Measurements from ENCODE around the gene ARHGAP33. TPM values are rescaled to one million over a fixed set of nuclear protein-coding genes. Genes with fewer than 3 reads are reported as not detected.
A peak's percentile ranks its signal among the peaks of the same experiment; 100 is the strongest.

Gene ARHGAP33, protein sequence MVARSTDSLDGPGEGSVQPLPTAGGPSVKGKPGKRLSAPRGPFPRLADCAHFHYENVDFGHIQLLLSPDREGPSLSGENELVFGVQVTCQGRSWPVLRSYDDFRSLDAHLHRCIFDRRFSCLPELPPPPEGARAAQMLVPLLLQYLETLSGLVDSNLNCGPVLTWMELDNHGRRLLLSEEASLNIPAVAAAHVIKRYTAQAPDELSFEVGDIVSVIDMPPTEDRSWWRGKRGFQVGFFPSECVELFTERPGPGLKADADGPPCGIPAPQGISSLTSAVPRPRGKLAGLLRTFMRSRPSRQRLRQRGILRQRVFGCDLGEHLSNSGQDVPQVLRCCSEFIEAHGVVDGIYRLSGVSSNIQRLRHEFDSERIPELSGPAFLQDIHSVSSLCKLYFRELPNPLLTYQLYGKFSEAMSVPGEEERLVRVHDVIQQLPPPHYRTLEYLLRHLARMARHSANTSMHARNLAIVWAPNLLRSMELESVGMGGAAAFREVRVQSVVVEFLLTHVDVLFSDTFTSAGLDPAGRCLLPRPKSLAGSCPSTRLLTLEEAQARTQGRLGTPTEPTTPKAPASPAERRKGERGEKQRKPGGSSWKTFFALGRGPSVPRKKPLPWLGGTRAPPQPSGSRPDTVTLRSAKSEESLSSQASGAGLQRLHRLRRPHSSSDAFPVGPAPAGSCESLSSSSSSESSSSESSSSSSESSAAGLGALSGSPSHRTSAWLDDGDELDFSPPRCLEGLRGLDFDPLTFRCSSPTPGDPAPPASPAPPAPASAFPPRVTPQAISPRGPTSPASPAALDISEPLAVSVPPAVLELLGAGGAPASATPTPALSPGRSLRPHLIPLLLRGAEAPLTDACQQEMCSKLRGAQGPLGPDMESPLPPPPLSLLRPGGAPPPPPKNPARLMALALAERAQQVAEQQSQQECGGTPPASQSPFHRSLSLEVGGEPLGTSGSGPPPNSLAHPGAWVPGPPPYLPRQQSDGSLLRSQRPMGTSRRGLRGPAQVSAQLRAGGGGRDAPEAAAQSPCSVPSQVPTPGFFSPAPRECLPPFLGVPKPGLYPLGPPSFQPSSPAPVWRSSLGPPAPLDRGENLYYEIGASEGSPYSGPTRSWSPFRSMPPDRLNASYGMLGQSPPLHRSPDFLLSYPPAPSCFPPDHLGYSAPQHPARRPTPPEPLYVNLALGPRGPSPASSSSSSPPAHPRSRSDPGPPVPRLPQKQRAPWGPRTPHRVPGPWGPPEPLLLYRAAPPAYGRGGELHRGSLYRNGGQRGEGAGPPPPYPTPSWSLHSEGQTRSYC
- 17.7 and 22.1 TPM in 2 replicates for total RNA-seq (2014; rRNA removed; shearing (Covaris generic))
- polyA plus RNA-seq (2016; fragmentation: Nextera tagmentation; extraction: Ambion mirVana): 10.3 and 11.6 TPM in 2 replicates
- long read RNA-seq, partial matches to known transcripts: 0 of 1 reads
- long read RNA-seq, other reads (novel, unspliced or antisense): 1 of 1 reads

DNA sequence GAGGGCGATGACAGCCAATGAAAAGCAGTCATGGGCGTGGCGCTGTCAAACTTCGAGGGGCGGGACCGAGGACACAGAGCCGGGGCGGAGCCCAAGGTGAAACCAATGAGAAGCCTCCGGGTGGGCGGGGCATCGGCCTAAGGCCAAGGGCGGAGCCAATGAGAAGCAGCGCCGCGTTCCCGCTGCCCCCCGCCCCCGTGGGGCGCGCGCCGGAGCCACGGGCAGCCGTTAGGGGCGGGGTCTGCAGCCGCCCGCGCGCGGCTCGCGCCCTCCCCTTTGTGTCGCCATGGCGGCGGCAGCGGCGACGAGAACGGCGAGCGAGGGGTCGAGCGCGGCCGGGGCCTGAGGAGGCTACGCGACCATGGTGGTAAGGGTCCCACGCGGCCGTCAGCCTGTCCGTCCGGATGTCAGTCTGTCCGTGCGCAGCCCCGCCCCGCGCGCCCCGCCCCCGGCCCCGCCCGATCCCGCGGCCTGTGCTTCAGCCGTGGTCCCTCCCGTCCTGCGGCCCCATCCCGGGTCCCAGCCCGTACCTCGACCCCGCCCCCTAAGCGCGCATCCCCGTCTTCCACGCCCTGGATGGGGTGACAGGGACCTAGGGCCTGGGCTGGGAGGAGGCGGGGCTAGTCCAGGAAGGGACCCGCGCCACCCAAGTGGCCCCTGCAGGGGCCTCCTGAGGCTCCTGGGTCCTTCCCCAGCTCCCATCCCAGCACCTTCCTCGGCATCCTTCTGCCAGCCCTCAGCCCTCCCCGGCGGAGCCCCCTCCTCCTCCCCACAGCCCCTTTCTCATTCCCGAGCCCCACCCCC lies at the start of gene ARHGAP33:
Gene ARHGAP33, plus strand, starts transcription at position 267 of the 804 bp plus-strand sequence. Its CDS starts 95 bp downstream, at position 362.
- no peaks in the 10 kb centered on the region; the same call in 2 of the 3 replicates for H3K9me3 Mint-ChIP-seq
- H3K27ac Mint-ChIP-seq: no peak within 1 kb of the TSS; the same call in 1 of the 2 replicates

More for the DNA sequence above, at the start of gene ARHGAP33:
- H3K4me3 Mint-ChIP-seq: peak within 1 kb of the TSS; percentile 76
- H3K27ac ChIP-seq (ENCODE audit: low read depth): no peak within 1 kb of the TSS
- H3K27me3 Mint-ChIP-seq (ENCODE audit: insufficient read depth, low read depth, poor library complexity): peaks cover 21% of the 10 kb centered on the region
- H3K4me2 ChIP-seq: peak within 1 kb of the TSS; percentile 89
- peak within 1 kb of the TSS; percentile 65 for H3K4me3 ChIP-seq
- peaks cover 16% of the 10 kb centered on the region for H3K27me3 ChIP-seq (ENCODE audit: insufficient read depth)
- TF ChIP-seq CREB1 (CRISPR knock-in tag; IDR thresholded peaks at IDR 0.05; ENCODE audit: low read depth) (no peak), EZH2 (IDR thresholded peaks at IDR 0.05; ENCODE audit: low read depth, unreplicated experiment) (no peak)
- TF ChIP-seq, protein P1, sequence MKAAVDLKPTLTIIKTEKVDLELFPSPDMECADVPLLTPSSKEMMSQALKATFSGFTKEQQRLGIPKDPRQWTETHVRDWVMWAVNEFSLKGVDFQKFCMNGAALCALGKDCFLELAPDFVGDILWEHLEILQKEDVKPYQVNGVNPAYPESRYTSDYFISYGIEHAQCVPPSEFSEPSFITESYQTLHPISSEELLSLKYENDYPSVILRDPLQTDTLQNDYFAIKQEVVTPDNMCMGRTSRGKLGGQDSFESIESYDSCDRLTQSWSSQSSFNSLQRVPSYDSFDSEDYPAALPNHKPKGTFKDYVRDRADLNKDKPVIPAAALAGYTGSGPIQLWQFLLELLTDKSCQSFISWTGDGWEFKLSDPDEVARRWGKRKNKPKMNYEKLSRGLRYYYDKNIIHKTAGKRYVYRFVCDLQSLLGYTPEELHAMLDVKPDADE (IDR thresholded peaks at IDR 0.05): no peak
- TF ChIP-seq, protein P2, sequence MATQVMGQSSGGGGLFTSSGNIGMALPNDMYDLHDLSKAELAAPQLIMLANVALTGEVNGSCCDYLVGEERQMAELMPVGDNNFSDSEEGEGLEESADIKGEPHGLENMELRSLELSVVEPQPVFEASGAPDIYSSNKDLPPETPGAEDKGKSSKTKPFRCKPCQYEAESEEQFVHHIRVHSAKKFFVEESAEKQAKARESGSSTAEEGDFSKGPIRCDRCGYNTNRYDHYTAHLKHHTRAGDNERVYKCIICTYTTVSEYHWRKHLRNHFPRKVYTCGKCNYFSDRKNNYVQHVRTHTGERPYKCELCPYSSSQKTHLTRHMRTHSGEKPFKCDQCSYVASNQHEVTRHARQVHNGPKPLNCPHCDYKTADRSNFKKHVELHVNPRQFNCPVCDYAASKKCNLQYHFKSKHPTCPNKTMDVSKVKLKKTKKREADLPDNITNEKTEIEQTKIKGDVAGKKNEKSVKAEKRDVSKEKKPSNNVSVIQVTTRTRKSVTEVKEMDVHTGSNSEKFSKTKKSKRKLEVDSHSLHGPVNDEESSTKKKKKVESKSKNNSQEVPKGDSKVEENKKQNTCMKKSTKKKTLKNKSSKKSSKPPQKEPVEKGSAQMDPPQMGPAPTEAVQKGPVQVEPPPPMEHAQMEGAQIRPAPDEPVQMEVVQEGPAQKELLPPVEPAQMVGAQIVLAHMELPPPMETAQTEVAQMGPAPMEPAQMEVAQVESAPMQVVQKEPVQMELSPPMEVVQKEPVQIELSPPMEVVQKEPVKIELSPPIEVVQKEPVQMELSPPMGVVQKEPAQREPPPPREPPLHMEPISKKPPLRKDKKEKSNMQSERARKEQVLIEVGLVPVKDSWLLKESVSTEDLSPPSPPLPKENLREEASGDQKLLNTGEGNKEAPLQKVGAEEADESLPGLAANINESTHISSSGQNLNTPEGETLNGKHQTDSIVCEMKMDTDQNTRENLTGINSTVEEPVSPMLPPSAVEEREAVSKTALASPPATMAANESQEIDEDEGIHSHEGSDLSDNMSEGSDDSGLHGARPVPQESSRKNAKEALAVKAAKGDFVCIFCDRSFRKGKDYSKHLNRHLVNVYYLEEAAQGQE (IDR thresholded peaks at IDR 0.05; ENCODE audit: unreplicated experiment): no peak
- TF ChIP-seq, protein P3, sequence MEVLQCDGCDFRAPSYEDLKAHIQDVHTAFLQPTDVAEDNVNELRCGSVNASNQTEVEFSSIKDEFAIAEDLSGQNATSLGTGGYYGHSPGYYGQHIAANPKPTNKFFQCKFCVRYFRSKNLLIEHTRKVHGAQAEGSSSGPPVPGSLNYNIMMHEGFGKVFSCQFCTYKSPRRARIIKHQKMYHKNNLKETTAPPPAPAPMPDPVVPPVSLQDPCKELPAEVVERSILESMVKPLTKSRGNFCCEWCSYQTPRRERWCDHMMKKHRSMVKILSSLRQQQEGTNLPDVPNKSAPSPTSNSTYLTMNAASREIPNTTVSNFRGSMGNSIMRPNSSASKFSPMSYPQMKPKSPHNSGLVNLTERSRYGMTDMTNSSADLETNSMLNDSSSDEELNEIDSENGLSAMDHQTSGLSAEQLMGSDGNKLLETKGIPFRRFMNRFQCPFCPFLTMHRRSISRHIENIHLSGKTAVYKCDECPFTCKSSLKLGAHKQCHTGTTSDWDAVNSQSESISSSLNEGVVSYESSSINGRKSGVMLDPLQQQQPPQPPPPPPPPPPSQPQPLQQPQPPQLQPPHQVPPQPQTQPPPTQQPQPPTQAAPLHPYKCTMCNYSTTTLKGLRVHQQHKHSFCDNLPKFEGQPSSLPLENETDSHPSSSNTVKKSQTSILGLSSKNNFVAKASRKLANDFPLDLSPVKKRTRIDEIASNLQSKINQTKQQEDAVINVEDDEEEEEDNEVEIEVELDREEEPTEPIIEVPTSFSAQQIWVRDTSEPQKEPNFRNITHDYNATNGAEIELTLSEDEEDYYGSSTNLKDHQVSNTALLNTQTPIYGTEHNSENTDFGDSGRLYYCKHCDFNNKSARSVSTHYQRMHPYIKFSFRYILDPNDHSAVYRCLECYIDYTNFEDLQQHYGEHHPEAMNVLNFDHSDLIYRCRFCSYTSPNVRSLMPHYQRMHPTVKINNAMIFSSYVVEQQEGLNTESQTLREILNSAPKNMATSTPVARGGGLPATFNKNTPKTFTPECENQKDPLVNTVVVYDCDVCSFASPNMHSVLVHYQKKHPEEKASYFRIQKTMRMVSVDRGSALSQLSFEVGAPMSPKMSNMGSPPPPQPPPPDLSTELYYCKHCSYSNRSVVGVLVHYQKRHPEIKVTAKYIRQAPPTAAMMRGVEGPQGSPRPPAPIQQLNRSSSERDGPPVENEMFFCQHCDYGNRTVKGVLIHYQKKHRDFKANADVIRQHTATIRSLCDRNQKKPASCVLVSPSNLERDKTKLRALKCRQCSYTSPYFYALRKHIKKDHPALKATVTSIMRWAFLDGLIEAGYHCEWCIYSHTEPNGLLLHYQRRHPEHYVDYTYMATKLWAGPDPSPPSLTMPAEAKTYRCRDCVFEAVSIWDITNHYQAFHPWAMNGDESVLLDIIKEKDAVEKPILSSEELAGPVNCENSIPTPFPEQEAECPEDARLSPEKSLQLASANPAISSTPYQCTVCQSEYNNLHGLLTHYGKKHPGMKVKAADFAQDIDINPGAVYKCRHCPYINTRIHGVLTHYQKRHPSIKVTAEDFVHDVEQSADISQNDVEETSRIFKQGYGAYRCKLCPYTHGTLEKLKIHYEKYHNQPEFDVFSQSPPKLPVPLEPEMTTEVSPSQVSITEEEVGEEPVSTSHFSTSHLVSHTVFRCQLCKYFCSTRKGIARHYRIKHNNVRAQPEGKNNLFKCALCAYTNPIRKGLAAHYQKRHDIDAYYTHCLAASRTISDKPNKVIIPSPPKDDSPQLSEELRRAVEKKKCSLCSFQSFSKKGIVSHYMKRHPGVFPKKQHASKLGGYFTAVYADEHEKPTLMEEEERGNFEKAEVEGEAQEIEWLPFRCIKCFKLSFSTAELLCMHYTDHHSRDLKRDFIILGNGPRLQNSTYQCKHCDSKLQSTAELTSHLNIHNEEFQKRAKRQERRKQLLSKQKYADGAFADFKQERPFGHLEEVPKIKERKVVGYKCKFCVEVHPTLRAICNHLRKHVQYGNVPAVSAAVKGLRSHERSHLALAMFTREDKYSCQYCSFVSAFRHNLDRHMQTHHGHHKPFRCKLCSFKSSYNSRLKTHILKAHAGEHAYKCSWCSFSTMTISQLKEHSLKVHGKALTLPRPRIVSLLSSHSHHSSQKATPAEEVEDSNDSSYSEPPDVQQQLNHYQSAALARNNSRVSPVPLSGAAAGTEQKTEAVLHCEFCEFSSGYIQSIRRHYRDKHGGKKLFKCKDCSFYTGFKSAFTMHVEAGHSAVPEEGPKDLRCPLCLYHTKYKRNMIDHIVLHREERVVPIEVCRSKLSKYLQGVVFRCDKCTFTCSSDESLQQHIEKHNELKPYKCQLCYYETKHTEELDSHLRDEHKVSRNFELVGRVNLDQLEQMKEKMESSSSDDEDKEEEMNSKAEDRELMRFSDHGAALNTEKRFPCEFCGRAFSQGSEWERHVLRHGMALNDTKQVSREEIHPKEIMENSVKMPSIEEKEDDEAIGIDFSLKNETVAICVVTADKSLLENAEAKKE (CRISPR knock-in tag; IDR thresholded peaks at IDR 0.05): no peak
- peaks cover 22% of the 10 kb centered on the region for H3K4me1 ChIP-seq (ENCODE audit: insufficient read depth)
- no peaks in the 10 kb centered on the region; the same call in 2 of the 3 replicates for H3K36me3 Mint-ChIP-seq (ENCODE audit: low read depth)
- no peaks in the 10 kb centered on the region; the same call in 1 of the 2 replicates for H4K20me1 ChIP-seq (replicated peaks; ENCODE audit: insufficient read depth)
- peak; percentile 78 for ATAC-seq
- DNase-seq (ENCODE audit: low spot score): peak; percentile 100
- no peak within 1 kb of the TSS; the same call in 1 of the 2 replicates for H2AFZ ChIP-seq
- no peaks in the 10 kb centered on the region for H3K9me2 ChIP-seq (ENCODE audit: insufficient read depth)
- no peaks in the 10 kb centered on the region for H3K36me3 ChIP-seq (ENCODE audit: insufficient read depth)
- H3K4me1 Mint-ChIP-seq: peaks cover 32% of the 10 kb centered on the region
- H3F3A ChIP-seq (replicated peaks; ENCODE audit: low read depth): peaks cover 7% of the 10 kb centered on the region; the same call in 1 of the 2 replicates
- H3K79me2 ChIP-seq (replicated peaks; ENCODE audit: insufficient read depth): no peaks in the 10 kb centered on the region

Data from GM23338 (cell line).